ENCODE measurements around the gene DDX41. TPM values are rescaled to one million over a fixed set of nuclear protein-coding genes. Genes with fewer than 3 reads are reported as not detected.

Gene DDX41
- total and polyA plus RNA-seq, 2 of the 13 experiments (the other 11 are each of a cell fraction or from before 2014, with no cell fraction given): 62.8 to 105 TPM

DNA sequence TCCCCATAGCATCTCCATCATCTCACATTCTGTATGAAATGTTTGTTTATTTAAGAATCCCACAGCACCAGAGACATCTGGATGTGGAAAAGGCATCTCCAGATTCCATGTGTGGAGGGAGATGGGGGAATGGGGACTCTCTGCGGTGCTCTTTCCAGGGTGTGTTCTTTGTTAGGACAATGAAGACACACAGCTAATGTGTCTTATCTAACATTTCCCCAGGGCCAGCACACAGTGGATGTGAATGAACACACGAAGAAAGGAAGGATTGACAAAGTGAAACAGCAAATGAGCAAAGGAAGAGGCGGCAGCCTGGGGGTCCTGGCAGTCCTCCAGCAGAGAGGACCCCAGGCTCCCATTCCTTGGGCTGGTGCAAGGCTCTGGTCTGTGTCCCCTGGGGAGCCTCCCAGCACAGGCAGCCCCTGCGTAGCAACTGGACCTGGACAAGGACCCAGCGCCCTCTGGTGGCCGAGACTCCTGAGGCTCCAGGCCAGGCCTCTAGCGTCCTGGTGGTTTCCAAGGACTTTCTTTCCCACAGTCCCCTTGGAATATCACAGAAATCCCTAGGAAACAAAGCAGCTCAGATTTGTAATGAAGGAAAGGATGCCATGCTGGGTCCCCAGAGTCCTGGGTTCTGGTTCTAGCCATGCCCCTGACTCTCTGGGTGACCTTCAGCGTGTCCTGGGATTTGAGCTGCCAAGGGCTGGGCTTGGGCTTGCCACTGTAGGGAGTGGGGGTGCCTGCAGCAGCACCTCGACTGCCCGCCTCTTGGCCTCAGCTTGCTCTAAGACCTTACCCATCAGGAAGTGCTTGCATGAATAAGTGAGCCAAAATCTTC, 15.9 kb downstream of the DDX41 start (continued):
- TF ChIP-seq ZNF646 (CRISPR knock-in tag; IDR thresholded peaks at IDR 0.05) (no peak), ZSCAN9 (CRISPR knock-in tag; IDR thresholded peaks at IDR 0.05; ENCODE audit: borderline replicate concordance) (no peak), ZNF253 (CRISPR knock-in tag; IDR thresholded peaks at IDR 0.05; ENCODE audit: borderline replicate concordance) (no peak), ZNF609 (CRISPR knock-in tag; IDR thresholded peaks at IDR 0.05; ENCODE audit: borderline replicate concordance) (no peak), HNRNPH1 (optimal IDR thresholded peaks at IDR 0.05; ENCODE audit: low read depth, low read length) (no peak), ZFP36L1 (CRISPR knock-in tag; IDR thresholded peaks at IDR 0.05) (no peak), ZUFSP (CRISPR knock-in tag; IDR thresholded peaks at IDR 0.05; ENCODE audit: borderline replicate concordance) (no peak), YY1 (IDR thresholded peaks at IDR 0.05; ENCODE audit: insufficient read depth, insufficient replicate concordance, low read depth, low read length) (no peak), HDAC6 (IDR thresholded peaks at IDR 0.05; ENCODE audit: low read depth, low read length) (no peak), ZFP36 (IDR thresholded peaks at IDR 0.05; ENCODE audit: borderline replicate concordance, low read depth, low read length, partially characterized antibody) (no peak), ZFAT (CRISPR knock-in tag; conservative IDR thresholded peaks at IDR 0.05) (no peak), ISX (CRISPR knock-in tag; conservative IDR thresholded peaks at IDR 0.05) (no peak), ZNF672 (CRISPR knock-in tag; IDR thresholded peaks at IDR 0.05) (no peak), RXRA (CRISPR knock-in tag; IDR thresholded peaks at IDR 0.05) (0 out of 2 replicates have a peak, but pooled peaks have one; percentile 8)
- TF ChIP-seq, protein P1, sequence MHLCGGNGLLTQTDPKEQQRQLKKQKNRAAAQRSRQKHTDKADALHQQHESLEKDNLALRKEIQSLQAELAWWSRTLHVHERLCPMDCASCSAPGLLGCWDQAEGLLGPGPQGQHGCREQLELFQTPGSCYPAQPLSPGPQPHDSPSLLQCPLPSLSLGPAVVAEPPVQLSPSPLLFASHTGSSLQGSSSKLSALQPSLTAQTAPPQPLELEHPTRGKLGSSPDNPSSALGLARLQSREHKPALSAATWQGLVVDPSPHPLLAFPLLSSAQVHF (CRISPR knock-in tag; IDR thresholded peaks at IDR 0.05): no peak

Data from HepG2 (cell line).